Measurements from ENCODE around the gene ALKBH6.

The ALKBH6 gene

GRCh38 chr19:36054119-36054732 lies 40.2 kb upstream of the ALKBH6 start, which contains the start of gene THAP8:
THAP8 (minus strand) TSS chr19:36054285; CDS start chr19:36054217, 68 bp downstream.
- Histone ChIP-seq H3K27ac (ENCODE audit: extremely low read depth, low read depth, low read length) (peak within 1 kb of the TSS; percentile 93), H3K9me3 (ENCODE audit: control insufficient read depth, insufficient read depth, low read depth, low read length) (no peaks in the 10 kb centered on the region), H3K4me3 (ENCODE audit: low read depth, low read length) (peak within 1 kb of the TSS; percentile 58), H3K36me3 (ENCODE audit: control insufficient read depth in 2 of 2, insufficient read depth in 1 of 2, low read length in 2 of 2) (peaks cover 20 to 52% of the 10 kb centered on the region in 2 experiments), H3K4me1 (ENCODE audit: control insufficient read depth, insufficient read depth, low read length) (peaks cover 38% of the 10 kb centered on the region)
- POLR2A ChIA-PET = interaction anchor here (0.5 to 4.3 kb wide), 35 partner anchors 11 to 406 kb away, joined by 3 to 46 read pairs (median 5); partner anchors contain the start of genes ALKBH6, CAPNS1, COX6B1 and LIN37
- CTCF ChIA-PET = interaction anchor here (0.5 to 1.5 kb wide), 14 partner anchors 9 to 498 kb away, joined by 3 to 6 read pairs (median 3); partner anchors contain the start of genes ALKBH6, POLR2I and TBCB
- TF ChIP-seq ZBTB8A (tag by site-specific recombination; IDR thresholded peaks at IDR 0.05) (peak; percentile 99), ZNF473 (tag by site-specific recombination; IDR thresholded peaks at IDR 0.05) (no peak), ZNF843 (tag by site-specific recombination; IDR thresholded peaks at IDR 0.05) (peak; percentile 87), KLF9 (tag by site-specific recombination; IDR thresholded peaks at IDR 0.05; ENCODE audit: low read depth) (peak; percentile 98), ZNF266 (tag by site-specific recombination; IDR thresholded peaks at IDR 0.05; ENCODE audit: low read depth) (no peak), KLF16 (tag by site-specific recombination; IDR thresholded peaks at IDR 0.05) (peak; percentile 99), PRDM10 (tag by site-specific recombination; IDR thresholded peaks at IDR 0.05) (peak; percentile 98), YY2 (tag by site-specific recombination; IDR thresholded peaks at IDR 0.05) (0 out of 2 replicates have a peak, but pooled peaks have one; percentile 10), MZF1 (tag by site-specific recombination; IDR thresholded peaks at IDR 0.05; ENCODE audit: borderline replicate concordance) (no peak), ZNF548 (tag by site-specific recombination; IDR thresholded peaks at IDR 0.05) (peak; percentile 100), PRDM2 (tag by site-specific recombination; IDR thresholded peaks at IDR 0.05; ENCODE audit: borderline replicate concordance) (no peak), SP3 (tag by site-specific recombination; IDR thresholded peaks at IDR 0.05) (peak; percentile 98), ZBTB7A (tag by site-specific recombination; IDR thresholded peaks at IDR 0.05; ENCODE audit: low read depth) (peak; percentile 92), ZNF610 (tag by site-specific recombination; IDR thresholded peaks at IDR 0.05; ENCODE audit: borderline replicate concordance) (peak; percentile 97), ZNF785 (tag by site-specific recombination; IDR thresholded peaks at IDR 0.05) (peak; percentile 79; the same call in 1 of the 2 replicates), ZIC2 (tag by site-specific recombination; IDR thresholded peaks at IDR 0.05) (peak; percentile 98)
- TF ChIP-seq, protein P1, sequence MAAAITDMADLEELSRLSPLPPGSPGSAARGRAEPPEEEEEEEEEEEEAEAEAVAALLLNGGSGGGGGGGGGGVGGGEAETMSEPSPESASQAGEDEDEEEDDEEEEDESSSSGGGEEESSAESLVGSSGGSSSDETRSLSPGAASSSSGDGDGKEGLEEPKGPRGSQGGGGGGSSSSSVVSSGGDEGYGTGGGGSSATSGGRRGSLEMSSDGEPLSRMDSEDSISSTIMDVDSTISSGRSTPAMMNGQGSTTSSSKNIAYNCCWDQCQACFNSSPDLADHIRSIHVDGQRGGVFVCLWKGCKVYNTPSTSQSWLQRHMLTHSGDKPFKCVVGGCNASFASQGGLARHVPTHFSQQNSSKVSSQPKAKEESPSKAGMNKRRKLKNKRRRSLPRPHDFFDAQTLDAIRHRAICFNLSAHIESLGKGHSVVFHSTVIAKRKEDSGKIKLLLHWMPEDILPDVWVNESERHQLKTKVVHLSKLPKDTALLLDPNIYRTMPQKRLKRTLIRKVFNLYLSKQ (tag by site-specific recombination; IDR thresholded peaks at IDR 0.05; ENCODE audit: borderline replicate concordance) = no peak
- TF ChIP-seq, protein P2, sequence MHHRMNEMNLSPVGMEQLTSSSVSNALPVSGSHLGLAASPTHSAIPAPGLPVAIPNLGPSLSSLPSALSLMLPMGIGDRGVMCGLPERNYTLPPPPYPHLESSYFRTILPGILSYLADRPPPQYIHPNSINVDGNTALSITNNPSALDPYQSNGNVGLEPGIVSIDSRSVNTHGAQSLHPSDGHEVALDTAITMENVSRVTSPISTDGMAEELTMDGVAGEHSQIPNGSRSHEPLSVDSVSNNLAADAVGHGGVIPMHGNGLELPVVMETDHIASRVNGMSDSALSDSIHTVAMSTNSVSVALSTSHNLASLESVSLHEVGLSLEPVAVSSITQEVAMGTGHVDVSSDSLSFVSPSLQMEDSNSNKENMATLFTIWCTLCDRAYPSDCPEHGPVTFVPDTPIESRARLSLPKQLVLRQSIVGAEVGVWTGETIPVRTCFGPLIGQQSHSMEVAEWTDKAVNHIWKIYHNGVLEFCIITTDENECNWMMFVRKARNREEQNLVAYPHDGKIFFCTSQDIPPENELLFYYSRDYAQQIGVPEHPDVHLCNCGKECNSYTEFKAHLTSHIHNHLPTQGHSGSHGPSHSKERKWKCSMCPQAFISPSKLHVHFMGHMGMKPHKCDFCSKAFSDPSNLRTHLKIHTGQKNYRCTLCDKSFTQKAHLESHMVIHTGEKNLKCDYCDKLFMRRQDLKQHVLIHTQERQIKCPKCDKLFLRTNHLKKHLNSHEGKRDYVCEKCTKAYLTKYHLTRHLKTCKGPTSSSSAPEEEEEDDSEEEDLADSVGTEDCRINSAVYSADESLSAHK (tag by site-specific recombination; IDR thresholded peaks at IDR 0.05) = peak; percentile 74; the same call in 1 of the 2 replicates
- TF ChIP-seq, protein P3, sequence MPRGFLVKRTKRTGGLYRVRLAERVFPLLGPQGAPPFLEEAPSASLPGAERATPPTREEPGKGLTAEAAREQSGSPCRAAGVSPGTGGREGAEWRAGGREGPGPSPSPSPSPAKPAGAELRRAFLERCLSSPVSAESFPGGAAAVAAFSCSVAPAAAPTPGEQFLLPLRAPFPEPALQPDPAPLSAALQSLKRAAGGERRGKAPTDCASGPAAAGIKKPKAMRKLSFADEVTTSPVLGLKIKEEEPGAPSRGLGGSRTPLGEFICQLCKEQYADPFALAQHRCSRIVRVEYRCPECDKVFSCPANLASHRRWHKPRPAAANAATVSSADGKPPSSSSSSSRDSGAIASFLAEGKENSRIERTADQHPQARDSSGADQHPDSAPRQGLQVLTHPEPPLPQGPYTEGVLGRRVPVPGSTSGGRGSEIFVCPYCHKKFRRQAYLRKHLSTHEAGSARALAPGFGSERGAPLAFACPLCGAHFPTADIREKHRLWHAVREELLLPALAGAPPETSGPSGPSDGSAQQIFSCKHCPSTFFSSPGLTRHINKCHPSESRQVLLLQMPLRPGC (tag by site-specific recombination; IDR thresholded peaks at IDR 0.05) = peak; percentile 92
- TF ChIP-seq, protein P4, sequence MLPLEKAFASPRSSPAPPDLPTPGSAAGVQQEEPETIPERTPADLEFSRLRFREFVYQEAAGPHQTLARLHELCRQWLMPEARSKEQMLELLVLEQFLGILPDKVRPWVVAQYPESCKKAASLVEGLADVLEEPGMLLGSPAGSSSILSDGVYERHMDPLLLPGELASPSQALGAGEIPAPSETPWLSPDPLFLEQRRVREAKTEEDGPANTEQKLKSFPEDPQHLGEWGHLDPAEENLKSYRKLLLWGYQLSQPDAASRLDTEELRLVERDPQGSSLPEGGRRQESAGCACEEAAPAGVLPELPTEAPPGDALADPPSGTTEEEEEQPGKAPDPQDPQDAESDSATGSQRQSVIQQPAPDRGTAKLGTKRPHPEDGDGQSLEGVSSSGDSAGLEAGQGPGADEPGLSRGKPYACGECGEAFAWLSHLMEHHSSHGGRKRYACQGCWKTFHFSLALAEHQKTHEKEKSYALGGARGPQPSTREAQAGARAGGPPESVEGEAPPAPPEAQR (tag by site-specific recombination; IDR thresholded peaks at IDR 0.05) = no peak; the same call in 1 of the 2 replicates

All from HEK293 (cell line).